HG03095 (cell line): Measurements from ENCODE around the gene MAPK11.

Experiments used
- ATAC-seq: cut with Tn5 transposase; IDR thresholded peaks from one replicate; pipeline ENCODE4 v1.9.1; 2021; ENCODE audit warnings: moderate library complexity; ENCODE audit not compliant: unreplicated experiment

MAPK11 gene

DNA sequence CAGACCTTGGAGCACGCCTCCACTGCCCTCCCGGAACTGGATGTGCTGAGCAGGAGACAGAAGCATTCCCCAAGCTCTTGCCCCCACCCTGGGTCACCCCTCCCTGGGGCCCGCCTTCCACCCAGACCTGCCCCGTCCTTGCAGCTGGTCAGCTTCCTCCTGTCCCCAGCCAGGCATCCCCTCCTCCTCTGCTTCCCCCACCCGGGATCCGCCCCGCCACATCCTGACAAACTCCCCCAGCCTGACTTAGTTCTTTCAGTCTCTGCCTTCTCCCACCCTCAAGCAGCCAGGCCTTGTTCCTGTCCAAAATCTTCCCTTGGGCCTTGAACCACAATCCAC is 38.4 kb upstream of the MAPK11 start:
- ATAC-seq: no peak

DNA sequence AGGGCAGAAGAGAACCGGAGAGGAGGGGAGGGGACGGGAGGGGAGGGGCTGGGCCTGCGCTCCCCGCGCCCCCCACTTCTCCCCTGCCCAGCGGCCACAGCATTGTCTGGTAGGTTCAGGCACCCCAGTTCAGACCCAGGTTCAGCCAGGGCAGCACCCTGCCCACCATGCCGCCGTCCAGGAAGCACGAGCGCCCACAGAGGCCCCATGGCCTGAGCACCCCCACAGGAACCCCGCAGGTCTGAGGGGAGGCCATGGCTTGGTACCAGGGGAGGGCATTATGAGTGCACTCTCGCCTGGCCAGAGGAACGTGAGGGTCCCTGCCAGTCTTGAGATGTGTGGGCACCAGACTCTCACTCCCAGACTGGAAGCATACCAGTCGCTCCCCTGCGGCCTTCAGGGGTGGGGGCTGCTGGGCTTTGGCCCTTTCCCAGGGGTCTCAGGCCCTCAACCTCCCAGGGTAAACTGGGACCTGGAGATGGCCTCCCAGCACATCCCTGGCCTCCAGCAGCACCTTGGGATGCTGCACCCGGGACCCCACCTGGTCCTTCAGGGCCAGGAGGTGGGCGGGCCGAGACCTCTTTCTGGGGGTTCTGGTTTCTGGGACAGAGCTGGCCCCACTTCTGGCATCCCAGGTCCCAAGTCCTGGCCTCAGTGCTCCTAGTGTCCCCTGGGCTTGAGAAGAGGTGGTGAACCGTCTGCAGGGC is 37.9 kb upstream of the MAPK11 start:
- ATAC-seq: no peak

- ATAC-seq: no peak
Measured at GRCh38 chr22:50306753-50307749, 36.9 kb upstream of the MAPK11 start, which contains the start of gene PLXNB2. TSS of gene PLXNB2 (minus strand) at chr22:50307646. CDS start at chr22:50290584, 17,062 bp downstream.

- no peak for ATAC-seq
Measured at GRCh38 chr22:50305923-50306566, 35.9 kb upstream of the MAPK11 start.

DNA sequence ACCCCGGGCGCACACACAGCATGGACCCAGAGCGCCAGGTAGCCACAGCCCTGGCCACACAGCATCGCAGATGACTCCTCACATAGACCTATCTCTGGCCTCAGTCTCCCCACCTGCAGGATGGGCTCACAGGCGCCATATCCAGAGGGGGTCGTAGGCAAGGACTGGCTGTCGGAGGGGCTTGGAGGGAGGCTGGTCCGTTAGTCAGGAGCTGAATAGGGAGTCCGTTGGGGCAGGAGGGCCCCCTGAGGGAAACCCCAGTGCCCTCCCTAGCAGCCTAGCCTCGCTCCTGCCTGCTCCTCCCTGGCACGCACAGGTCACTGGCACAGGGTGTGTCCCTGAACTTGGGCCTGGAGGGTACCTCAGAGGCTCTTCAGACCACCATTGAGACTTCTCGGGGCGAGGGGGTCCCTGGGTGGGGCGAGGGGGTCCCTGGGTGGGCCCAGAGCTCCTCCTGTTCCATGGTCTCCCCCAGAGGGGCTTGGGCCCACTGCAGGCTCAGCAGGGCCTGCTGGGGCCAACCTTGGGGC is 35.3 kb upstream of the MAPK11 start:
- no peak for ATAC-seq

DNA sequence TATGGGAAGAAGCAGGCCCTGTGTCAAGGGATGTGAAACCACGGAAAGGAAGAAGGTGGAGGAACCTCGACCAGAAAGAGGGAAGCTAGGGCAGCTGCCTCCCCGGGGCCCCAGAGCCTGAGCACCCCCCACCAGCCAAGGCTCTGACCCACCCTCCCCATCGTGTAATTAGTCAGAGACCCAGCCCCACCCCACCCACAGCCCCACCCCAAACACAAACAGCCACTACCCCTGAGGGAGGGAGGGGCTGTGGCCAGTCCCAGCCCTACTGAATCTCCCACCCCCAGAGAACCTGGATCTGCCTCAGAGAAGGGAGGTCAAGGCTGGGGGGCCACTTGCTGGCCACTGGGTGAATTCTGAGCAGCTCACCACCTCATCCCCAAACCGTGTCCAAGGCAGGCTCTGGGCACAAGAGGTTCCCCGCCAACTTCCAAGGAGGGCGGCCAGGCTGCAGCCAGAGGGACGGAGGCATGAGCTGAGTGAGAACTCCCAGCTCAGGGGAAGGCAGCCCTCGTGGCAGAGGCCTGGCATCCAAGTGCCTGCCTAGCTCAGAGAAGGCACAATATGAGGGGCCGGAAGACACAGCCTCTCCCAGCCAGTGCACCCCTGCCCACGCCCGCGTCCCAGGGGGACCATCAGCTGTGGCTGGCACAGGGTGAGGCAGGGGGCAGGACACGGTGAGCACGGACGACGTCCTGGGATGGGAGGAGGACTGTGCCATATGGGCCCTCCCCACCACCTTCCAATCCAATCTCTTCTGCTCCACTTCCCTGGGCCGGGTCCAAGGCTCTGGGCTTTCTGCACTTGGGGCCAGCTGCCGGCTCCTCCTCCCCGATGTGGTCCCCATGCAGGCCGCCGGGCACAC is 34.6 kb upstream of the MAPK11 start:
- no peak for ATAC-seq

- no peak for ATAC-seq
Measured at GRCh38 chr22:50303848-50304527, 33.8 kb upstream of the MAPK11 start.

- ATAC-seq: no peak
Measured at GRCh38 chr22:50303515-50303847, 33.3 kb upstream of the MAPK11 start.

DNA sequence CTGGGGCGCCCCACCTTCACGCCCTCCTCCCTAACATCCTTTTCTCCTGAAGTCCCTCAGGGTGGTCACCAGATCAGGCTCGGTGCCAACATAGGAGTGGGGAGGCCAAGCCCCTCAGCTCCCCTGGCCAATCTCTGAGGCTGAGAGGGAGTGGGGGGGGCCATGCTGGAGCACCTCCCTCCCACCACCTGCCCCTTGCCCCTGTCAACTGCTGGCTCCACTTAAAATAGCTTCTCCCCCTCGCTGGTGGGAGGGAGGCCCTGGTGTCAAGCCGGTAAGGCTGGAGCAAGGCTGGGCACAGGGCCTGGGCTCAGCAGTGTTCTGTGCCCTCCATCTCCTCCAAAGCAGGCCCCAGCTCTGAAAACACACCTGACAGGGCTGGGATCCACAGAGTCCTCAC is 32.4 kb upstream of the MAPK11 start:
- no peak for ATAC-seq

GRCh38 chr22:50302041-50302541 is 31.9 kb upstream of the MAPK11 start:
- no peak for ATAC-seq

DNA sequence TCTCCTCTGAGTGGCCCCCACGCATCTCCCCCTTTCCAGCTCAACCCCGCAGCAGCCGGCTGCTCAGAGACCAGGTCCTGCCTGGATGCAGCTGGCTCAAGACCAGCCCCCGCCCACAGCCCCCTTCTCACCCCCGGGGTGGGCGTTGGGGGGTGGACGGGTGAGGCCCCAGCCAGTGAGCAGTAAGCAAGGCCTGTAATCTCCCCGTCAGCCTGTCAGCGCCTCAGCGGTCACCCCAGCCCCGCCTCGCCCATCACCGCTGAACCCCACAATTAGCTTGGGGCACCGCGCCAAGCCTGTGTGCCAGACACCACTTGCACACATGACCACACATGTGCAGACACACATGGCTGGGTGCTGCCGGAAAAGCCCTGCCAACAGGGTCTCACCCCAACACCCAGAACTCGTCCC is 31.4 kb upstream of the MAPK11 start:
- ATAC-seq: no peak

GRCh38 chr22:50300620-50301257 is 30.6 kb upstream of the MAPK11 start:
- no peak for ATAC-seq

DNA sequence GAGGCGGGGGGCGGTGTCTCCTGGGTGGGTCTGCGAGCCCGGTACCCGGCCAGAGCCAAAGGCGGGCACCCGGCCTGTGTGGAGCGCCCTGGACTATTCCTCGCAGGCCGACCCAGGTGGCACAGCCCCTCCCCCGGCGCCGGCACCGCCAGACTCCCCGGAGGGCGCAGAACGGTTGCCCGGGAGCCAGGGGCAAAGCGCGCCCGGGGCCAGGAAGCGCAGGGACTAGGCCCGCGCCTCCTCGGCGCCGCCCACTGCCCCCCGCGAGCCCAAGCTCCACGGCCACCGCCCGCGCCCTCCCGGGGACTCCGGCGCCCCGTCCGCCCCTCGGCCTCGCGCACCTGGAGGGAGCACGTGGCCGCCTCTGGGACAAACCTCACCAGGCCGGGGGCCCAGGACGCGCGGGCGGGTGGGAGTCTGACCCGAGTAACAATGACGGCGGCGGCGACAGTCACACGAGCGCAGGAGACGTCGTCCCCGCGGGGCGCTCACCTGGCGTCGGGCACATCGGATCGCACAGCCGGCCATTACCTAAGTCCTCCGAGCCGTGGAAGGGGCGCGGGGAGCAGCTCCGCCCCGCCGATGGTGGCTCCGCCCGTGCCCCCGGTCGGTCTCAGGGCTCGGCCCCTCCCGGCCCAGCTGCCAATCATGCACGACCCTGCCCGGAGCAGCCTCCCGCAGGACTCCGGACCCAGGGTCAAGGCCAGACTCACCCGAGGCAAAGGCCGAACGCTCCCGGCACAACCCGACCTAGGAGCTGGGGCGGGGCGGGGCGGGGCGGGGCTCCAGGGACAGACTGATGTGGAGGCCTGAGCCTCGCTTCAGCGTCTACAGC is 29.8 kb upstream of the MAPK11 start:
- no peak for ATAC-seq

GRCh38 chr22:50298937-50299784 is 29.0 kb upstream of the MAPK11 start:
- ATAC-seq: no peak

DNA sequence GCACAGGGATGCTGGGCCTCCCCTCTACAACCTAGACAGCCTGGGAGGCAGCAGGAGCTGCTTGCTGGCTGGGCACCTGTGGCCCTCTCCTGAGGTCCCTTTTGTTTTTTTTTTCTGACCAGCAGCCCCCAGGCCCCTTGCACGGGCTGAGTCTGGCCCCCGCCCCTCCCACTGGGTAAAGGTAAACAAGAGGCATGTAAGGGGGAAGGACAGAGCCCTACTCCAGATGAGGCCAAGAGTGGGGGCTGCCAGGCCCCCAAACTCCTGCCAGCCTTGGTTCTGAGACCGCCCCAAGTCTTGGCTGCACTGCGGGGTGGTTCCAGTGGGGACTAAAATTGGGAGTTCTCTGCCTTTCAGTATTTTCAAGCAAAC is 28.1 kb upstream of the MAPK11 start:
- ATAC-seq: no peak

DNA sequence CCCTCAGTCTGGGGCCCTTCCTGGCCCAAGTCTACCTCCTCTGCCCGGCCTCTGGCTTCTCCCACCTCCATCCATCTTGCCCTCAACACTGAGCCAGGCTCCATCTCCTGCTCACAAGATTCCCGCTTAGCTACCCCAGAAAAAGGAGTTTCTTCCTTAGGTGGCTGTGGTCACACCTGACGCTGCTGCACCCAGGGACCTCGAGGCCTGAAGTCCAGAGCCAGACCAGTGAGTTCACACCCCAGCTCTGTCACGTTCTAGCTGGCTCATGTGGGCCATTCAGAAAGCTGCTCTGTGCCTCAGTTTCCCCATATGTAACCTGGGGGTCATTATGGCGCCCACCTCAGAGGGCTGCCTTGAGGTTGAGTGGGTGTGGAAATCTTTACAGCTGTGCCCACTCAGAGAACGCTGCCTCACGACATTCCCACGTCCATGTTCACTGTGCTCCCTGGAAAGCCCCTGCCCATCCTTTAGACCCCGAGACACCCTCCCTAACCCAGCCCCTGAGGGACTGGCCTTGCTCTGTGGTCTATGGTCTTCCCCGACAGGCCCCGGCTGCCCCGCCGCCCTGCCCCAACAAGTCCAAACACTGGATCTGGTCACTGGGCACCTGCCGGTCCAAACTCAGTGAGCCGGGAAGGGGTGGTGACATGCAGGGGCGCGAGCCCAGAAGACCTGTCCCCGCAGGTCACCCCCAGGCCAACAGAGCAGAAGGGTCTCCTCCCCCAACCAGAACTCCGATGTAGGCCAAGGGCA is 27.5 kb upstream of the MAPK11 start:
- ATAC-seq: no peak
